Stimulated activated naive CD8-positive, alpha-beta T cell treated with anti-CD3 and anti-CD28 coated beads, Interleukin-15, amount 100 ng/mL, for 72 hours (primary cell): ENCODE data around the gene JAM2.

ENCODE experiments used
- ATAC-seq: fragments of 150-1000 bp; cut with Tn5 transposase; 2 replicates; pipeline ENCODE4 v1.10.0; 2021; ENCODE audit warnings: mild to moderate bottlenecking, moderate library complexity
- DNase-seq, 2 donors: peaks; one replicate each; pipeline ENCODE4 v3.0.0; 2021 to 2022
- H3K27ac Mint-ChIP-seq, 2 donors: one replicate each; pipeline ENCODE4 v1.8.0; 2022; ENCODE audit warnings: mild to moderate bottlenecking in 2 of 2, mixed read lengths in 2 of 2, moderate library complexity in 2 of 2
- H3K27me3 Mint-ChIP-seq: one replicate; pipeline ENCODE4 v1.8.0; 2022; ENCODE audit warnings: mixed read lengths
- H3K4me1 Mint-ChIP-seq: one replicate; pipeline ENCODE4 v1.8.0; 2022; ENCODE audit warnings: mild to moderate bottlenecking, mixed read lengths
- H3K4me3 Mint-ChIP-seq, 2 donors: one replicate each; pipeline ENCODE4 v1.8.0; 2022; ENCODE audit warnings: mild to moderate bottlenecking in 2 of 2, mixed read lengths in 2 of 2, moderate library complexity in 1 of 2
- H3K9me3 Mint-ChIP-seq, 2 donors: one replicate each; pipeline ENCODE4 v1.8.0; 2022; ENCODE audit warnings: mixed read lengths in 2 of 2

Gene JAM2

GRCh38 chr21:25733859-25734653, 95.0 kb downstream of the JAM2 start:
- Mint-ChIP-seq H3K9me3 (no peaks in the 10 kb centered on the region), H3K27me3 (no peaks in the 10 kb centered on the region), H3K4me3 (peak overlapping the region; percentile 99 to 100), H3K4me1 (peaks cover 47% of the 10 kb centered on the region), H3K27ac (peak overlapping the region; percentile 100)
- peak in 1 of 2 donors; percentile 29 for DNase-seq
- ATAC-seq: peak; percentile 15

GRCh38 chr21:25734654-25734903, 95.5 kb downstream of the JAM2 start:
- no peaks in the 10 kb centered on the region for H3K27me3 Mint-ChIP-seq
- ATAC-seq (no peak), DNase-seq (no peak)
- H3K4me1 Mint-ChIP-seq: peaks cover 51% of the 10 kb centered on the region
- H3K9me3 Mint-ChIP-seq: no peaks in the 10 kb centered on the region
- peak overlapping the region; percentile 99 to 100 for H3K4me3 Mint-ChIP-seq
- peak overlapping the region; percentile 100 for H3K27ac Mint-ChIP-seq

GRCh38 chr21:25734904-25735645, 96.0 kb downstream of the JAM2 start, which contains the start of the genes ATP5PF and GABPA:
Gene ATP5PF, minus strand, starts transcription at chr21:25734904. Its CDS starts 5,110 bp downstream, at chr21:25729794.
Gene GABPA, plus strand, starts transcription at chr21:25734972. Its CDS starts 6,627 bp downstream, at chr21:25741599.
- Mint-ChIP-seq H3K4me3 (peak within 1 kb of the TSS; percentile 99 to 100), H3K4me1 (peaks cover 56% of the 10 kb centered on the region), H3K9me3 (no peaks in the 10 kb centered on the region), H3K27me3 (no peaks in the 10 kb centered on the region), H3K27ac (peak within 1 kb of the TSS; percentile 100)
- ATAC-seq (peak; percentile 96), DNase-seq (peak; percentile 96 to 98)

- DNase-seq (no peak), ATAC-seq (peak; percentile 12)
- H3K4me1 Mint-ChIP-seq: peaks cover 56% of the 10 kb centered on the region
- H3K27ac Mint-ChIP-seq: peak overlapping the region; percentile 100
- peak overlapping the region; percentile 99 to 100 for H3K4me3 Mint-ChIP-seq
- no peaks in the 10 kb centered on the region for H3K27me3 Mint-ChIP-seq
- H3K9me3 Mint-ChIP-seq: no peaks in the 10 kb centered on the region
These were observed 96.9 kb downstream of the JAM2 start for GRCh38 chr21:25735646-25736597.

- Mint-ChIP-seq H3K4me3 (peak overlapping the region in 1 of 2 donors; percentile 100), H3K27ac (no peak overlapping the region), H3K9me3 (no peaks in the 10 kb centered on the region), H3K27me3 (no peaks in the 10 kb centered on the region), H3K4me1 (peaks cover 57% of the 10 kb centered on the region)
- no peak for DNase-seq
- ATAC-seq: no peak
These were observed 98.4 kb downstream of the JAM2 start for GRCh38 chr21:25737421-25737820.

GRCh38 chr21:25742900-25743299, 103.8 kb downstream of the JAM2 start:
- Mint-ChIP-seq H3K27me3 (no peaks in the 10 kb centered on the region), H3K4me3 (no peak overlapping the region), H3K4me1 (peaks cover 26% of the 10 kb centered on the region), H3K9me3 (no peaks in the 10 kb centered on the region), H3K27ac (no peak overlapping the region)
- DNase-seq (no peak), ATAC-seq (no peak)

GRCh38 chr21:25744854-25745253, 105.8 kb downstream of the JAM2 start:
- ATAC-seq: no peak

GRCh38 chr21:25750085-25750484, 111.0 kb downstream of the JAM2 start:
- H3K27ac Mint-ChIP-seq: peak overlapping the region; percentile 10 to 78
- H3K9me3 Mint-ChIP-seq: no peaks in the 10 kb centered on the region
- H3K4me1 Mint-ChIP-seq: peaks cover 15% of the 10 kb centered on the region
- DNase-seq (peak in 1 of 2 donors; percentile 13), ATAC-seq (peak; percentile 62)
- peak overlapping the region in 1 of 2 donors; percentile 31 for H3K4me3 Mint-ChIP-seq
- no peaks in the 10 kb centered on the region for H3K27me3 Mint-ChIP-seq

More at GRCh38 chr21:25744854-25745253, 105.8 kb downstream of the JAM2 start:
- no peaks in the 10 kb centered on the region for H3K27me3 Mint-ChIP-seq
- H3K27ac Mint-ChIP-seq: no peak overlapping the region
- H3K4me3 Mint-ChIP-seq: no peak overlapping the region
- DNase-seq: no peak
- no peaks in the 10 kb centered on the region for H3K9me3 Mint-ChIP-seq
- peaks cover 15% of the 10 kb centered on the region for H3K4me1 Mint-ChIP-seq

GRCh38 chr21:25752416-25752815, 113.4 kb downstream of the JAM2 start:
- ATAC-seq (no peak), DNase-seq (no peak)
- Mint-ChIP-seq H3K27me3 (no peaks in the 10 kb centered on the region), H3K4me1 (peaks cover 38% of the 10 kb centered on the region), H3K4me3 (no peak overlapping the region), H3K9me3 (no peaks in the 10 kb centered on the region), H3K27ac (no peak overlapping the region)

- Mint-ChIP-seq H3K4me1 (peaks cover 51% of the 10 kb centered on the region), H3K27ac (peak overlapping the region; percentile 3 to 27), H3K9me3 (no peaks in the 10 kb centered on the region), H3K4me3 (peak overlapping the region in 1 of 2 donors; percentile 27), H3K27me3 (no peaks in the 10 kb centered on the region)
- DNase-seq (no peak), ATAC-seq (no peak)
These were observed 117.3 kb downstream of the JAM2 start for GRCh38 chr21:25756190-25756932.

GRCh38 chr21:25757531-25757930, 118.5 kb downstream of the JAM2 start:
- Mint-ChIP-seq H3K27ac (no peak overlapping the region), H3K27me3 (no peaks in the 10 kb centered on the region), H3K4me1 (peaks cover 51% of the 10 kb centered on the region), H3K4me3 (no peak overlapping the region), H3K9me3 (no peaks in the 10 kb centered on the region)
- no peak for ATAC-seq
- DNase-seq: no peak

- ATAC-seq (no peak), DNase-seq (no peak)
- H3K27ac Mint-ChIP-seq: no peak overlapping the region
- H3K4me1 Mint-ChIP-seq: peaks cover 51% of the 10 kb centered on the region
- no peak overlapping the region for H3K4me3 Mint-ChIP-seq
- no peaks in the 10 kb centered on the region for H3K9me3 Mint-ChIP-seq
- no peaks in the 10 kb centered on the region for H3K27me3 Mint-ChIP-seq
These were observed 120.5 kb downstream of the JAM2 start for GRCh38 chr21:25759573-25759972.

- Mint-ChIP-seq H3K4me1 (peaks cover 51% of the 10 kb centered on the region), H3K27ac (no peak overlapping the region), H3K27me3 (no peaks in the 10 kb centered on the region), H3K4me3 (no peak overlapping the region), H3K9me3 (no peaks in the 10 kb centered on the region)
- DNase-seq (no peak), ATAC-seq (no peak)
These were observed 121.0 kb downstream of the JAM2 start for GRCh38 chr21:25760061-25760460.

GRCh38 chr21:25760677-25761076, 121.6 kb downstream of the JAM2 start:
- H3K9me3 Mint-ChIP-seq: no peaks in the 10 kb centered on the region
- ATAC-seq (no peak), DNase-seq (no peak)
- no peaks in the 10 kb centered on the region for H3K27me3 Mint-ChIP-seq
- no peak overlapping the region for H3K4me3 Mint-ChIP-seq
- peak overlapping the region in 1 of 2 donors; percentile 64 for H3K27ac Mint-ChIP-seq
- H3K4me1 Mint-ChIP-seq: peaks cover 45% of the 10 kb centered on the region

GRCh38 chr21:25764065-25764464, 125.0 kb downstream of the JAM2 start:
- Mint-ChIP-seq H3K4me1 (peaks cover 20% of the 10 kb centered on the region), H3K4me3 (no peak overlapping the region), H3K27me3 (no peaks in the 10 kb centered on the region), H3K9me3 (no peaks in the 10 kb centered on the region), H3K27ac (no peak overlapping the region)
- DNase-seq (no peak), ATAC-seq (no peak)
